ENCODE data around the gene CFAP99. TPM values are rescaled to one million over a fixed set of nuclear protein-coding genes. Genes with fewer than 3 reads are reported as not detected.

CFAP99 gene
- total and polyA plus RNA-seq, 2 of the 4 experiments (the other 2 are of a cell fraction) = not detected

- TF ChIP-seq MXI1 (IDR thresholded peaks at IDR 0.05; ENCODE audit: borderline replicate concordance, low read depth, low read length) (no peak), RCOR1 (IDR thresholded peaks at IDR 0.05; ENCODE audit: insufficient replicate concordance, low read length) (no peak)
Measured at GRCh38 chr4:2427383-2428334, 8.9 kb downstream of the CFAP99 start (continued).

DNA sequence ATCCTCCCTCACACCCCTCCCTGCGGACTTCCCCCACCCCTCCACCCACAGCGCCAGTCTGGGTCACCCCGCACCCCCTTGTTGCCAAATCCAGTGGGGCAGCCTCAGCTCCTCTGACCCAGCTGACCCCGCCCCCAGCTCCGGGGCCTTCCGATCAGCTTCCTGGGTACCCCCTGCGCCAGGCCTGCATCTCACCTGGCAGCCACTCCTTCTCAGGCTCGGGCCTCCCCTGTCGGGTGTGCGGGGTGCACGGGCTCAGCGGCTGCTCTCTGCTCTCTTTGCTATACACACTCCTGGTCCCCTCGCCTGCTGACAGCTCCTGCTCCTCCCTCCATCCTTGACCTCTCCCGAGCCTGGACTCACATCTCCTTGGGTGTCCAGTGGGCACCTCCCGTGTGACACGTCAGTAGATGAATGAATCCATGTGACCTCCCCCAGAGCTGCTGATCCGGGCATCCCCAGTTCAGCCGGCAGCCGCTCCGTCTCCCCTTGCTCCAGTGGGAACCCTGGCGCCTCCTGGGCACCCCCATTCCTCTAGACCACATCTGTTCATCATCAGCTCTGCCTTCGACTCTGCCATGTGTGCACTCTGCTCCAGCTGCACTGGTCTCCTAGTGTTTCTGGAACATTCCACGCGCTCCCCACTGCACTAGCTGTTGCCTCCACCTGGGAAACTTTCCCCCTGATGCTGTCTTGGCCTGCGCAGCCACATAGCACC lies 9.9 kb downstream of the CFAP99 start:
- 61% methylated on average over 21 of the region's 25 CpGs; no CpG with 5 or more reads in 1 of the 2 experiments for WGBS, 2 experiments (ENCODE audit: extremely low coverage in 2 of 2, insufficient read length in 1 of 2)
- Histone ChIP-seq H3K9me3 (ENCODE audit: control insufficient read depth, insufficient read depth, low read length) (peaks cover 4% of the 10 kb centered on the region; the same call in 1 of the 2 replicates), H4K91ac (ENCODE audit: insufficient read depth, low read depth, low read length) (no peak overlapping the region), H3K4ac (ENCODE audit: low read depth, low read length) (no peak overlapping the region), H2BK20ac (ENCODE audit: low read depth, low read length) (no peak overlapping the region), H4K20me1 (ENCODE audit: insufficient read depth, low read length) (peaks cover 7% of the 10 kb centered on the region), H3K4me1 (ENCODE audit: control insufficient read depth, insufficient read depth, low read length) (peaks cover 7% of the 10 kb centered on the region), H3K18ac (ENCODE audit: low read depth, low read length) (no peak overlapping the region), H4K8ac (ENCODE audit: low read depth in 2 of 2, low read length in 2 of 2) (no peak overlapping the region), H3K23ac (ENCODE audit: low read depth, low read length) (no peak overlapping the region), H3K79me1 (ENCODE audit: low read depth in 1 of 2, low read length in 2 of 2) (no peaks in the 10 kb centered on the region), H2AK5ac (ENCODE audit: low read depth, low read length) (no peak overlapping the region), H3K14ac (replicated peaks; ENCODE audit: low read depth, low read length) (no peak overlapping the region), H4K5ac (ENCODE audit: low read depth, low read length) (no peak overlapping the region), H3K4me3 (ENCODE audit: insufficient read depth, low read depth, low read length) (no peak overlapping the region), H3K36me3 (ENCODE audit: control insufficient read depth, insufficient read depth, low read length) (no peaks in the 10 kb centered on the region), H2BK15ac (ENCODE audit: low read depth, low read length) (no peak overlapping the region), H2BK5ac (ENCODE audit: low read depth, low read length, poor library complexity, severe bottlenecking) (no peak overlapping the region), H2AFZ (replicated peaks; ENCODE audit: low read length, poor library complexity) (no peak overlapping the region), H3K56ac (ENCODE audit: extremely low read depth, insufficient read depth, low read length) (no peak overlapping the region), H3K4me2 (ENCODE audit: low read depth, low read length) (no peak overlapping the region), H3K27ac (ENCODE audit: insufficient read depth, low read length) (no peak overlapping the region), H3K9me1 (ENCODE audit: insufficient read depth, low read length) (0 out of 2 replicates have a peak, but pooled peaks cover 3% of the 10 kb centered on the region), H3K9ac (ENCODE audit: low read depth, low read length) (no peak overlapping the region), H2AK9ac (replicated peaks; ENCODE audit: low read depth, low read length, poor library complexity) (no peak overlapping the region), H3K27me3 (ENCODE audit: control insufficient read depth, insufficient read depth, low read length) (peaks cover 5% of the 10 kb centered on the region; the same call in 1 of the 2 replicates), H2BK120ac (ENCODE audit: low read depth, low read length) (no peak overlapping the region)
- no TSS peak for BruUV-seq (replicated peaks)
- POLR2A ChIA-PET (ENCODE audit: unreplicated experiment) = no interaction called here
- ATAC-seq (ENCODE audit: low read depth) = no peak
- DNase-seq = no peak
- dilution Hi-C loops (cut with HindIII; ENCODE audit: low sequenced_read_pairs, unreplicated experiment) (no loop called here), in situ Hi-C loops (cut with MboI; ENCODE audit: low sequenced_read_pairs) (no loop called here), intact Hi-C loops (cut with micrococcal nuclease) (no loop called here)
- CTCF ChIA-PET = no interaction called here
- no peak for TF ChIP-seq POLR2A (IDR thresholded peaks at IDR 0.05; ENCODE audit: low read depth, low read length)
- TF ChIP-seq FOS (IDR thresholded peaks at IDR 0.05; ENCODE audit: low read depth, low read length) = no peak
- no peak for TF ChIP-seq CHD1 (IDR thresholded peaks at IDR 0.05; ENCODE audit: low read depth, low read length)
- TF ChIP-seq SMC3 (IDR thresholded peaks at IDR 0.05; ENCODE audit: low read depth, low read length) = no peak
- no peak for TF ChIP-seq ELK1 (IDR thresholded peaks at IDR 0.05; ENCODE audit: borderline replicate concordance, low read depth, low read length)
- TF ChIP-seq RAD21 (IDR thresholded peaks at IDR 0.05; ENCODE audit: low read length) = no peak
- no peak for TF ChIP-seq MAFK (IDR thresholded peaks at IDR 0.05; ENCODE audit: low read depth, low read length)
- TF ChIP-seq MXI1 (IDR thresholded peaks at IDR 0.05; ENCODE audit: borderline replicate concordance, low read depth, low read length) = no peak
- TF ChIP-seq CEBPB (IDR thresholded peaks at IDR 0.05; ENCODE audit: low read depth, low read length) = no peak
- TF ChIP-seq NFE2L2 (IDR thresholded peaks at IDR 0.05; ENCODE audit: low read depth, low read length) = no peak
- TF ChIP-seq RFX5 (IDR thresholded peaks at IDR 0.05; ENCODE audit: low read depth, low read length) = no peak
- no peak for TF ChIP-seq MAZ (IDR thresholded peaks at IDR 0.05; ENCODE audit: borderline replicate concordance, low read depth, low read length)

Measured in IMR-90 (cell line).